Transverse colon (tissue), 4 donors: ENCODE results near the gene PIK3R5. TPM values are rescaled to one million over a fixed set of nuclear protein-coding genes. Genes with fewer than 3 reads are reported as not detected.
A peak's percentile ranks its signal among the peaks of the same experiment; 100 is the strongest.

ENCODE experiments used
- DNase-seq: peaks from one replicate; pipeline ENCODE4 v3.0.0-alpha.2; 2019
- H3K27ac ChIP-seq, 4 donors: fragments of 200-600 bp; sonication (generic); 2 replicates each; pipeline ENCODE4 v1.5.1; 2016 to 2018; ENCODE audit warnings: inconsistent platforms in 4 of 4
- H3K27me3 ChIP-seq: fragments of 200-600 bp; sonication (generic); 2 replicates; pipeline ENCODE4 v1.5.1; 2017; ENCODE audit warnings: inconsistent platforms
- H3K36me3 ChIP-seq, 4 donors: fragments of 200-600 bp; sonication (generic); 2 replicates each; pipeline ENCODE4 v1.5.1; 2017 to 2019; ENCODE audit warnings: inconsistent platforms in 4 of 4
- H3K4me1 ChIP-seq, 4 donors: fragments of 200-600 bp; sonication (generic); 2 replicates each; pipeline ENCODE4 v1.5.1; 2017 to 2020; ENCODE audit warnings: inconsistent platforms in 4 of 4
- H3K4me3 ChIP-seq, 4 donors: fragments of 200-600 bp; sonication (generic); 1 replicate in 1 of 4; 2 replicates in 3 of 4; pipeline versions ENCODE4 v1.5.1 to v1.6.1; 2017 to 2019; ENCODE audit warnings: inconsistent platforms in 4 of 4
- H3K9me3 ChIP-seq, 2 donors: fragments of 200-600 bp; sonication (generic); 2 replicates each; pipeline ENCODE4 v1.5.1; 2017 to 2019; ENCODE audit warnings: inconsistent platforms in 2 of 2
- CTCF ChIP-seq, 5 experiments: fragments of 200-600 bp in 3 of 5; fragments of 450-650 bp in 2 of 5; sonication (generic) in 3 of 5; IDR thresholded peaks; 1 replicate in 2 of 5; 2 replicates in 3 of 5; pipeline ENCODE4 v1.5.1; 2016 to 2017; ENCODE audit warnings: antibody characterized with exemption in 5 of 5, inconsistent platforms in 3 of 5, mild to moderate bottlenecking in 2 of 5, moderate library complexity in 1 of 5
- EP300 ChIP-seq: sonication (generic); formaldehyde crosslinking; IDR thresholded peaks from one replicate; pipeline ENCODE4 v1.6.1; 2017; ENCODE audit warnings: antibody characterized with exemption, low read depth
- POLR2A ChIP-seq: fragments of 450-650 bp; IDR thresholded peaks from one replicate; pipeline ENCODE4 v1.6.1; 2016; ENCODE audit warnings: antibody characterized with exemption, mild to moderate bottlenecking, moderate library complexity
- POLR2AphosphoS5 ChIP-seq, 3 donors: sonication (generic); formaldehyde crosslinking; IDR thresholded peaks; one replicate each; pipeline ENCODE4 v1.6.1; 2016; ENCODE audit warnings: antibody characterized with exemption in 3 of 3
- WGBS, 2 donors: methylation state at CpG; one replicate each; pipeline ENCODE4 v1.1.5; 2018; ENCODE audit warnings: low coverage in 1 of 2; 5-methylcytosine and 5-hydroxymethylcytosine counted together
- in situ Hi-C, 4 donors: fragments of 200-750 bp; cut with MboI; loops; one replicate each; pipeline versions ENCODE4 v1.15.0 to v1.15.1; 2017; ENCODE audit warnings: low sequenced_read_pairs in 3 of 4, low pct_ligation_motif_present in 1 of 4, low pct_unique_long_range_greater_than_20kb in 1 of 4
- intact Hi-C: fragments of 100-400 bp; cut with DNase I; formaldehyde crosslinking; loops from one replicate; pipeline ENCODE4 v1.15.1; 2023; ENCODE audit warnings: low total_unique reads
- total RNA-seq, 4 donors: library from RNA; depleted of rRNA; stranded (reverse); fragments of >200 nt; gene quantifications; one replicate each; pipeline ENCODE4 v1.1.0, GENCODE V29; 2016

Gene PIK3R5
- total RNA-seq, 4 donors from 2014 or later = 0.40 to 16.1 (median 10.4) TPM

GRCh38 chr17:8947201-8947600 lies 18.3 kb downstream of the PIK3R5 start:
- DNase-seq = no peak
- H3K27ac ChIP-seq = no peak overlapping the region
- in situ Hi-C loops = loop anchor here in 1 of 4 donors (25.0 kb wide), 1 partner anchor 110 kb away; no protein-coding TSS in a partner anchor
- intact Hi-C loops = no loop called here
- no peaks in the 10 kb centered on the region for H3K27me3 ChIP-seq
- TF ChIP-seq EP300 = no peak
- no peak for TF ChIP-seq POLR2A
- no peak for TF ChIP-seq POLR2AphosphoS5 (IDR thresholded peaks at IDR 0.05)
- no peak for TF ChIP-seq CTCF (IDR thresholded peaks at IDR 0.05)
- H3K36me3 ChIP-seq = no peaks in the 10 kb centered on the region
- WGBS, 2 donors = 90 to 93% methylated on average over 5 to 7 of the region's 7 CpGs
- H3K9me3 ChIP-seq = no peaks in the 10 kb centered on the region
- no peaks in the 10 kb centered on the region for H3K4me1 ChIP-seq
- no peak overlapping the region for H3K4me3 ChIP-seq

- intact Hi-C loops (no loop called here), in situ Hi-C loops (loop anchor here in 1 of 4 donors (25.0 kb wide), 1 partner anchor 109 kb away; no protein-coding TSS in a partner anchor)
- 40 to 84% methylated on average over 1 to 6 of the region's 6 CpGs for WGBS, 2 donors
- Histone ChIP-seq H3K27me3 (no peaks in the 10 kb centered on the region), H3K4me3 (no peak overlapping the region), H3K4me1 (no peaks in the 10 kb centered on the region), H3K36me3 (no peaks in the 10 kb centered on the region), H3K27ac (no peak overlapping the region), H3K9me3 (no peaks in the 10 kb centered on the region)
- DNase-seq = no peak
- TF ChIP-seq CTCF (IDR thresholded peaks at IDR 0.05) (no peak), EP300 (no peak), POLR2A (no peak), POLR2AphosphoS5 (IDR thresholded peaks at IDR 0.05) (no peak)
Observed at GRCh38 chr17:8946476-8946875, 19.0 kb downstream of the PIK3R5 start.

- Histone ChIP-seq H3K4me3 (no peak overlapping the region), H3K27me3 (no peaks in the 10 kb centered on the region), H3K4me1 (no peaks in the 10 kb centered on the region), H3K36me3 (no peaks in the 10 kb centered on the region), H3K9me3 (no peaks in the 10 kb centered on the region), H3K27ac (no peak overlapping the region)
- in situ Hi-C loops (loop anchor here in 1 of 4 donors (25.0 kb wide), 1 partner anchor 109 kb away; no protein-coding TSS in a partner anchor), intact Hi-C loops (no loop called here)
- no peak for TF ChIP-seq CTCF (IDR thresholded peaks at IDR 0.05)
- no peak for TF ChIP-seq POLR2AphosphoS5 (IDR thresholded peaks at IDR 0.05)
- TF ChIP-seq POLR2A = no peak
- TF ChIP-seq EP300 = no peak
- WGBS, 2 donors = 86% methylated on average over 8 of the region's 8 CpGs; no CpG with 5 or more reads in 1 of the 2 donors
- no peak for DNase-seq
Observed at GRCh38 chr17:8946071-8946470, 19.4 kb downstream of the PIK3R5 start.

- Histone ChIP-seq H3K36me3 (no peaks in the 10 kb centered on the region), H3K27me3 (no peaks in the 10 kb centered on the region), H3K27ac (peak overlapping the region in 1 of 4 donors; percentile 37), H3K4me1 (no peaks in the 10 kb centered on the region), H3K9me3 (no peaks in the 10 kb centered on the region), H3K4me3 (no peak overlapping the region)
- DNase-seq = no peak
- WGBS, 2 donors = 75 to 83% methylated on average over 2 to 4 of the region's 4 CpGs
- in situ Hi-C loops (loop anchor here in 1 of 4 donors (25.0 kb wide), 1 partner anchor 107 kb away; no protein-coding TSS in a partner anchor), intact Hi-C loops (no loop called here)
- no peak for TF ChIP-seq CTCF (IDR thresholded peaks at IDR 0.05)
- no peak for TF ChIP-seq POLR2A
- TF ChIP-seq EP300 = no peak
- TF ChIP-seq POLR2AphosphoS5 (IDR thresholded peaks at IDR 0.05) = no peak
Observed at GRCh38 chr17:8944748-8945147, 20.8 kb downstream of the PIK3R5 start.
